HG03571 (cell line): Measurements from ENCODE around the gene ERVMER34-1.

ENCODE experiments used
- ATAC-seq: cut with Tn5 transposase; IDR thresholded peaks from one replicate; pipeline ENCODE4 v1.9.1; 2021; ENCODE audit not compliant: unreplicated experiment

The ERVMER34-1 gene

GRCh38 chr4:52750819-52751486 lies at the start of gene ERVMER34-1:
ERVMER34-1 (minus strand) TSS chr4:52751425; CDS start chr4:52745520, 5,905 bp downstream.
- ATAC-seq, result no peak

- ATAC-seq, result no peak
Observed at GRCh38 chr4:52799813-52800212, 48.6 kb upstream of the ERVMER34-1 start.

GRCh38 chr4:52795533-52795932 lies 44.3 kb upstream of the ERVMER34-1 start:
- ATAC-seq, result no peak

- no peak for ATAC-seq
Observed at GRCh38 chr4:52791936-52792335, 40.7 kb upstream of the ERVMER34-1 start.

- ATAC-seq, result no peak
Observed at GRCh38 chr4:52789774-52790173, 38.5 kb upstream of the ERVMER34-1 start.

- ATAC-seq, result no peak
Observed at GRCh38 chr4:52788806-52789205, 37.6 kb upstream of the ERVMER34-1 start.

- ATAC-seq, result no peak
Observed at GRCh38 chr4:52783069-52783468, 31.8 kb upstream of the ERVMER34-1 start.

- no peak for ATAC-seq
Observed at GRCh38 chr4:52780617-52781354, 29.6 kb upstream of the ERVMER34-1 start.

GRCh38 chr4:52780206-52780605 lies 29.0 kb upstream of the ERVMER34-1 start:
- no peak for ATAC-seq

GRCh38 chr4:52760256-52760655 lies 9.0 kb upstream of the ERVMER34-1 start:
- no peak for ATAC-seq

GRCh38 chr4:52755426-52755825 lies 4.2 kb upstream of the ERVMER34-1 start:
- no peak for ATAC-seq

GRCh38 chr4:52752936-52753335 lies 1.7 kb upstream of the ERVMER34-1 start:
- no peak for ATAC-seq

GRCh38 chr4:52751487-52751911 lies 274 bp upstream of the ERVMER34-1 start:
- ATAC-seq, result no peak

GRCh38 chr4:52750213-52750612 lies 1.0 kb downstream of the ERVMER34-1 start:
- ATAC-seq, result no peak

GRCh38 chr4:52748432-52748831 lies 2.8 kb downstream of the ERVMER34-1 start:
- ATAC-seq, result no peak

- no peak for ATAC-seq
Observed at GRCh38 chr4:52744588-52744987, 6.6 kb downstream of the ERVMER34-1 start.

- ATAC-seq, result no peak
Observed at GRCh38 chr4:52743444-52744019, 7.7 kb downstream of the ERVMER34-1 start.

- ATAC-seq, result no peak
Observed at GRCh38 chr4:52729586-52729985, 21.6 kb downstream of the ERVMER34-1 start.

- ATAC-seq, result no peak
Observed at GRCh38 chr4:52728691-52729240, 22.5 kb downstream of the ERVMER34-1 start.

GRCh38 chr4:52726826-52727580 lies 24.2 kb downstream of the ERVMER34-1 start:
- ATAC-seq, result no peak
